Pancreas (tissue), 10 donors: ENCODE data around the gene STXBP2. TPM values are rescaled to one million over a fixed set of nuclear protein-coding genes. Genes with fewer than 3 reads are reported as not detected.

ENCODE experiments used
- ATAC-seq, 4 donors: fragments of 200-7000 bp; cut with Tn5 transposase; one replicate each; pipeline versions ENCODE4 v1.8.0 to v1.9.1; 2020; ENCODE audit warnings: mild to moderate bottlenecking in 4 of 4, moderate library complexity in 4 of 4
- DNase-seq, 6 donors: peaks; one replicate each; pipeline ENCODE4 v3.0.0-alpha.2; 2020
- FAIRE-seq: peaks from 2 replicates; lab custom pipeline; 2012; peaks lifted over from hg19 to GRCh38; lab: Jason Lieb, UNC
- H3K27ac ChIP-seq, 4 donors: fragments of 200-600 bp; sonication (generic); 1 replicate in 3 of 4; 2 replicates in 1 of 4; pipeline versions ENCODE4 v1.5.0 to v1.8.0; 2020
- H3K27me3 ChIP-seq, 4 donors: fragments of 200-600 bp; one replicate each; pipeline ENCODE4 v1.8.0; 2021
- H3K36me3 ChIP-seq, 3 donors: fragments of 200-600 bp; sonication (generic) in 1 of 3; one replicate each; pipeline versions ENCODE4 v1.5.0 to v1.8.0; 2020 to 2021
- H3K4me1 ChIP-seq, 3 donors: fragments of 200-600 bp; one replicate each; pipeline ENCODE4 v1.8.0; 2021
- H3K4me3 ChIP-seq, 4 donors: fragments of 200-600 bp; sonication (generic) in 2 of 4; one replicate each; pipeline versions ENCODE4 v1.5.0 to v1.8.0; 2020 to 2021
- H3K9me3 ChIP-seq, 4 donors: fragments of 200-600 bp; one replicate each; pipeline ENCODE4 v1.8.0; 2021
- WGBS, 2 donors: extraction: QIAGEN DNeasy Blood & Tissue Kit; methylation state at CpG; one replicate each; pipeline ENCODE4 v1.1.7; 2013; 5-methylcytosine and 5-hydroxymethylcytosine counted together
- intact Hi-C, 3 donors: fragments of 100-400 bp; cut with DNase I; formaldehyde crosslinking; loops; one replicate each; pipeline versions ENCODE4 v1.11.1 to v1.14.2; 2022
- polyA plus RNA-seq, 2 donors: library from polyadenylated mRNA; stranded (reverse); fragments of 200-250 nt; gene quantifications; one replicate each; pipeline ENCODE4 v1.2.3, GENCODE V29; 2013
- total RNA-seq, 6 donors: library from RNA; stranded (reverse); fragmentation: NEBNext Ultra II Directional in 4 of 6; extraction: Animal tissue kit (Norgen Biotek cat#: 25700) in 4 of 6; gene quantifications; one replicate each; pipeline versions ENCODE4 v1.2.1 to v1.2.4, GENCODE V29; 2021 to 2023
- TF ChIP-seq, protein P1 (sequence below), 4 donors: fragments of 200-600 bp; sonication (generic) in 3 of 4; IDR thresholded peaks; one replicate each; pipeline versions ENCODE4 v1.5.0 to v1.8.0; 2021; ENCODE audit warnings: antibody characterized with exemption in 4 of 4
- donor health status: healthy with polysubstance abuse.
- donor health status: DM: no; HTN: no; CAD: no; lungs with moderate emphysema.
- donor health status: DM: no; HTN: no; CAD: no.
- donor health status: control.
- donor health status: control.
- donor health status: Bipolar disorder and iron deficiency.
- donor health status: DM: yes; HTN: yes; CAD: no.
- donor health status: DM: no; HTN: no; CAD: no.
- donor health status: DM: no; HTN: no; CAD: no.
- donor health status: DM: yes; HTN: yes; CAD: no.

The STXBP2 gene
- total and polyA plus RNA-seq, 8 donors = 45.6 to 216 (median 80.4) TPM

DNA sequence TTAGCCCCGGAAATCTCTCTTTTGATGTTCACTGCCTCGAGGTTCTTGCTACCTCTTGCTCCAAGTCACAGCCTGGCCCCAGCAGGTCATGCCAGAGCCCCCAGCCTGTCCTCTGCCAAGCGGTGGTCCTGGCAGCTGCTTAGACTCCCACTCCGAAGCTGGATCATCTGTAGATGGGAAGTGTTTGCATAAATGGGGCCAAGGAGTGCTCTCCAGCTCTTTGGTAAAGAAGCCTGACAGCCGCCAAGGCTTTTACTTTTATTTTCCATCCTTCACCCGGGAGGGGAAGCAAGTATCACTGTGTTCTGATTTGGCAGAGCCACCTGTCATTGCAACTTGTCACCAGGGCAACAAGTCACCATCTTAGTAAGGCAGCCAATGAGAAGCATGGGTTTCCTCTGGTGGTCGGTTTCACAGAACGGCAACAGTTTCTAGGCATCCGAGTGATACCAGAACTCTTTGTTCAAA lies 21.3 kb downstream of the STXBP2 start:
- TF ChIP-seq, protein P1, sequence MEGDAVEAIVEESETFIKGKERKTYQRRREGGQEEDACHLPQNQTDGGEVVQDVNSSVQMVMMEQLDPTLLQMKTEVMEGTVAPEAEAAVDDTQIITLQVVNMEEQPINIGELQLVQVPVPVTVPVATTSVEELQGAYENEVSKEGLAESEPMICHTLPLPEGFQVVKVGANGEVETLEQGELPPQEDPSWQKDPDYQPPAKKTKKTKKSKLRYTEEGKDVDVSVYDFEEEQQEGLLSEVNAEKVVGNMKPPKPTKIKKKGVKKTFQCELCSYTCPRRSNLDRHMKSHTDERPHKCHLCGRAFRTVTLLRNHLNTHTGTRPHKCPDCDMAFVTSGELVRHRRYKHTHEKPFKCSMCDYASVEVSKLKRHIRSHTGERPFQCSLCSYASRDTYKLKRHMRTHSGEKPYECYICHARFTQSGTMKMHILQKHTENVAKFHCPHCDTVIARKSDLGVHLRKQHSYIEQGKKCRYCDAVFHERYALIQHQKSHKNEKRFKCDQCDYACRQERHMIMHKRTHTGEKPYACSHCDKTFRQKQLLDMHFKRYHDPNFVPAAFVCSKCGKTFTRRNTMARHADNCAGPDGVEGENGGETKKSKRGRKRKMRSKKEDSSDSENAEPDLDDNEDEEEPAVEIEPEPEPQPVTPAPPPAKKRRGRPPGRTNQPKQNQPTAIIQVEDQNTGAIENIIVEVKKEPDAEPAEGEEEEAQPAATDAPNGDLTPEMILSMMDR (IDR thresholded peaks at IDR 0.05) = no peak
- Histone ChIP-seq H3K9me3 (no peaks in the 10 kb centered on the region), H3K4me3 (no peak overlapping the region), H3K36me3 (no peaks in the 10 kb centered on the region), H3K4me1 (no peaks in the 10 kb centered on the region), H3K27me3 (no peaks in the 10 kb centered on the region), H3K27ac (no peak overlapping the region)
- ATAC-seq (no peak), DNase-seq (no peak), FAIRE-seq (no peak)
- 28% methylated on average over 9 of the region's 9 CpGs for WGBS, 2 donors
- intact Hi-C loops = no loop called here

DNA sequence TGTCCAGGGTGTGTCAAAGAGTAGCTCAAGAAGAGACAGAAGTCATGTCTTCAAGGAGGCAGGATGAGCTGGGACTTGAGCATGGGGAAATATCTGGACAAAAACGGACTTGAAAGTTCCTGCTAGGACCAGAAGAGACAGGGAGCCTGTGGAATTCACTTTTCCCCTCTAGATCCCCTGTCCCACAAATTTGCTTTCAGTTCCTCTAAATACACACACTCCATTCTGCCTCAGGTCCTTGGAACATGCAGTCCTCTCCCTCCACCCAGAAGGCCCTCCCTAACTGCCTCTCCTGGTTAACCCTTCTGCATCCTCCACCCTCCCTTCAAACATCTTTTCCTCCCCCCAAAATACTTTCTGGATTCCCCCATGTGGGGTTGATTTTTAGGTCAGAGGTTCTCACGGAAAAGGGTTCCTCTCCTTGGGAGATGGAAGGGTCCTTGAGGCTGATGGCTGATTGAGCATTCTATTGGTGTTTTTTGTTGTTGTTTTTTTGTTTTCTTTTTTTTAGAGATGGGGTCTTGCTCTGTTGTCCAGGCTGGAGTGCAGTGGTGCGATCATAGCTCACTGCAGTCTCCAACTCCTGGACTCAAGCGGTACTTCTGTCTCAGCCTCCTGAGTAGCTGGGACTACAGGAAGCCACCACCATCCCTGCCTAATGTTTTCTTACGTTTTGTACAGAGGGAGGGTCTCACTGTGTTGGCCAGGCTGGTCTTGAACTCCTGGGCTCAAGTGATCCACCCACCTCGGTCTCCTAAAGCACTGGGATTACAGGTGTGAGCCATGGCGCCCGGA lies 25.0 kb downstream of the STXBP2 start:
- WGBS, 2 donors = 57 to 69% methylated on average over 8 of the region's 8 CpGs
- H3K27ac ChIP-seq = no peak overlapping the region
- no peaks in the 10 kb centered on the region for H3K27me3 ChIP-seq
- DNase-seq = no peak
- H3K36me3 ChIP-seq = no peaks in the 10 kb centered on the region
- FAIRE-seq = no peak
- no peaks in the 10 kb centered on the region for H3K4me1 ChIP-seq
- TF ChIP-seq, protein P1 (IDR thresholded peaks at IDR 0.05) = no peak
- H3K9me3 ChIP-seq = no peaks in the 10 kb centered on the region
- intact Hi-C loops = no loop called here
- no peak for ATAC-seq
- H3K4me3 ChIP-seq = no peak overlapping the region

DNA sequence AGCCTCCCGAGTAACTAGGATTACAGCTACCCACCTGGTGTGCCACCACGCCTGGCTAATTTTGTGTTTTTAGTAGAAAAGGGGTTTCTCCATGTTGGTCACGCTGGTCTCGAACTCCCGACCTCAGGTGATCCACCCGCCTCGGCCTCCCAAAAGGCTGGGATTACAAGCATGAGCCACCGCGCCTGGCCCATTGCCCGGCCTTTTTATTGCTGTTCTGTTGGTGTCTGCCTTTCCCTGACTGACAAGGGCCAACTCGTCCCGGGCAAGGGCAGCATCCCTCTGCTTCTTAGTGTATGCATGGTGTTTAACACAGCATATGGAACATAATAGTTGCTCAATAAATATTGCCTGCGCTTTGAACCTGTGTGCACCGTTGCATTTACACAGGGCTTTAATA lies 25.7 kb downstream of the STXBP2 start:
- no peaks in the 10 kb centered on the region for H3K27me3 ChIP-seq
- no peak overlapping the region for H3K4me3 ChIP-seq
- H3K9me3 ChIP-seq = no peaks in the 10 kb centered on the region
- ATAC-seq (no peak), DNase-seq (no peak), FAIRE-seq (no peak)
- H3K27ac ChIP-seq = no peak overlapping the region
- WGBS, 2 donors = 69 to 73% methylated on average over 14 of the region's 14 CpGs
- H3K36me3 ChIP-seq = no peaks in the 10 kb centered on the region
- no peaks in the 10 kb centered on the region for H3K4me1 ChIP-seq
- intact Hi-C loops = no loop called here
- TF ChIP-seq, protein P1 (IDR thresholded peaks at IDR 0.05) = no peak

DNA sequence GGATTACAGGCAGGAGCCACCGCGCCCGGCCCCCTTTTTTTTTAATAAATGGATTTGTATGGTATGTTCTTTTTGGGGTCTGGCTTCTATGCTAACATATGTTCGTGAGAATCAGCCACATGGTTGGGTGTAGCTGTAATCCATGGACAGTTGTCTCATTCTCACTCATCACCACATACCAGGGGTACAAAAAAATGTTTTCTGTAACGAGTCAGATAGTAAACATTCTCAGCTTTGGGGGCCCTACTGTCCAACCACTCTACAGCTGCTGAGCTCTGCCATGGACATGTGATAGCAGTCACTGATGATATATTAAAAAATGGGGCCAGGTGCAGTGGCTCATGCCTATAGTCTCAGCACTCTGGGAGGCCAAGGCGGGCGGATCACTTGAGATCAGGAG lies 26.8 kb downstream of the STXBP2 start:
- intact Hi-C loops = no loop called here

More for the DNA sequence above, 26.8 kb downstream of the STXBP2 start:
- ATAC-seq (no peak), FAIRE-seq (no peak), DNase-seq (no peak)
- TF ChIP-seq, protein P1 (IDR thresholded peaks at IDR 0.05) = no peak
- no peaks in the 10 kb centered on the region for H3K9me3 ChIP-seq
- 58 to 72% methylated on average over 7 of the region's 7 CpGs for WGBS, 2 donors
- H3K27ac ChIP-seq = no peak overlapping the region
- H3K4me3 ChIP-seq = no peak overlapping the region
- H3K36me3 ChIP-seq = no peaks in the 10 kb centered on the region
- no peaks in the 10 kb centered on the region for H3K27me3 ChIP-seq
- no peaks in the 10 kb centered on the region for H3K4me1 ChIP-seq
